DOHH2 (cell line): Measurements from ENCODE around the gene ZNF319.

Experiments used
- H3F3A ChIP-seq: fragments of 200-600 bp; sonication (generic), shearing (Covaris generic); 2 replicates; pipeline ENCODE4 v1.6.0; 2016; ENCODE audit warnings: antibody characterized with exemption, mild to moderate bottlenecking; ENCODE audit not compliant: control insufficient read depth, insufficient read depth
- H3K27ac ChIP-seq: fragments of 200-600 bp; sonication (generic); 2 replicates; pipeline ENCODE4 v1.5.1; 2014; ENCODE audit warnings: low read depth, mild to moderate bottlenecking, low read length, moderate library complexity
- H3K27me3 ChIP-seq: fragments of 200-600 bp; sonication (generic); 2 replicates; pipeline ENCODE4 v1.6.1; 2014; ENCODE audit warnings: mild to moderate bottlenecking, low read length, mixed read lengths; ENCODE audit not compliant: control insufficient read depth
- H3K36me3 ChIP-seq: fragments of 200-600 bp; sonication (generic); 2 replicates; pipeline ENCODE4 v1.6.1; 2014; ENCODE audit warnings: mild to moderate bottlenecking, low read length, moderate library complexity, mixed read lengths; ENCODE audit not compliant: control insufficient read depth
- H3K4me1 ChIP-seq: fragments of 200-600 bp; sonication (generic); 2 replicates; pipeline ENCODE4 v1.6.1; 2014; ENCODE audit warnings: mild to moderate bottlenecking, low read length, mixed read lengths; ENCODE audit not compliant: control insufficient read depth
- H3K4me2 ChIP-seq: fragments of 200-600 bp; sonication (generic); 2 replicates; pipeline ENCODE4 v1.6.0; 2014; ENCODE audit warnings: mild to moderate bottlenecking, low read length, moderate library complexity
- H3K4me3 ChIP-seq: fragments of 200-600 bp; sonication (generic); 2 replicates; pipeline ENCODE4 v1.5.1; 2014; ENCODE audit warnings: mild to moderate bottlenecking, low read length, mixed read lengths
- H3K79me2 ChIP-seq: fragments of 200-600 bp; sonication (generic); 2 replicates; pipeline ENCODE4 v1.6.1; 2014; ENCODE audit warnings: mild to moderate bottlenecking, low read length, mixed read lengths; ENCODE audit not compliant: control insufficient read depth
- H3K9me2 ChIP-seq: fragments of 200-600 bp; sonication (generic); replicated peaks from 2 replicates; pipeline ENCODE4 v1.6.1; 2014; ENCODE audit warnings: mild to moderate bottlenecking, low read length, mixed read lengths; ENCODE audit not compliant: control insufficient read depth
- H3K9me3 ChIP-seq: fragments of 200-600 bp; sonication (generic); 2 replicates; pipeline ENCODE4 v1.6.1; 2014; ENCODE audit warnings: antibody characterized with exemption, low read length, mixed read lengths; ENCODE audit not compliant: control insufficient read depth, insufficient read depth
- H4K20me1 ChIP-seq: fragments of 200-600 bp; sonication (generic); 2 replicates; pipeline ENCODE4 v1.6.0; 2014; ENCODE audit warnings: low read depth, mild to moderate bottlenecking, antibody characterized with exemption, low read length, moderate library complexity; ENCODE audit not compliant: control insufficient read depth, insufficient read depth
- EZH2phosphoT487 ChIP-seq: fragments of 200-600 bp; sonication (generic); IDR thresholded peaks from 2 replicates; pipeline ENCODE4 v1.6.1; 2017; ENCODE audit warnings: borderline replicate concordance, mild to moderate bottlenecking, antibody characterized with exemption, low read length, moderate library complexity, mixed read lengths
- TF ChIP-seq, protein P1 (sequence below): fragments of 200-600 bp; sonication (generic); IDR thresholded peaks from one replicate; pipeline ENCODE4 v1.5.1; 2014; ENCODE audit warnings: antibody characterized with exemption, mild to moderate bottlenecking, low read depth, low read length; ENCODE audit not compliant: poor library complexity, severe bottlenecking

The ZNF319 gene

DNA sequence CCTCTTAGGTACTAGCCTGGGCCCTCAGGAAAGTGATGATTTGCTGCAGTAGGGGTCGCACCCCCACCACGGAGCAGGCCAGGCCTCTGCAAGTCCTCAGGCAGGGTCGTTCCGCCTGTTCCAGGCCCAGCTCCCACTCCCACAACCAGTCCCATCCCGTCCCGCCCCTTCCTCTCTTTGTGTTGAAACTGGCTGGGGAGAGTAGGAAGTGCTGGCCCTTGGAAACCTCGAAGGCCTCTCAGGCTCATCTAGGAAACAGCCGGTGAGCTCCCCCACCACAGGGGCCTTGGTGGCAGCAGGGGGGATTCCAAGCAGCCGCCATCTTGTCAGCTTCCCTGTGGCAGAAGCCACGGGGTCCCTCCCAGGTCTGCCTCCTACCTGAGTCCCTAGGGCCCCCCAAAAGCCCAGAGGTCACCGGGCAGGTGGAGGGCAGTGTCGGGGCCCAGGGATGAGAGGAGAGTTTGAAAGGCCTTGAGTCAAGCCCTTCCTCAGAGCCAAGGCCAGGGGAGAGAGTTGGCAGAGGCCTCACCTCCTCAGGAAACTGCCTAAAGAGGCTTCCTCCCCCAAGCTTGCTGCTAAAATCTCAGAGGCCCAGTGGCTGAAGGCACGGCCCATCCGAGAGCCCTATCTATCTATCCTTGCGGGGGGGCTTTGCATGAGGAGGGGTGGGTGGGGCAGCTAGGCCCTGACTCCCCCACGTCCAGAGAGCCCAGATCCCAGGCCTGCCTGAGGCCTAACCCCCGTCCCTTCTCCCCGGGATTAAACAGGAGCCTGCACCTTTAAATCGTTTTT lies 47.3 kb upstream of the ZNF319 start:
- no peaks in the 10 kb centered on the region for H3K27me3 ChIP-seq
- H3K4me3 ChIP-seq = no peak overlapping the region
- no peaks in the 10 kb centered on the region for H3K4me1 ChIP-seq
- no peaks in the 10 kb centered on the region for H3K9me3 ChIP-seq
- H3K79me2 ChIP-seq = no peaks in the 10 kb centered on the region
- H3K36me3 ChIP-seq = no peaks in the 10 kb centered on the region
- no peaks in the 10 kb centered on the region for H3K9me2 ChIP-seq
- H3F3A ChIP-seq = no peaks in the 10 kb centered on the region
- no peaks in the 10 kb centered on the region for H4K20me1 ChIP-seq
- TF ChIP-seq, protein P1, sequence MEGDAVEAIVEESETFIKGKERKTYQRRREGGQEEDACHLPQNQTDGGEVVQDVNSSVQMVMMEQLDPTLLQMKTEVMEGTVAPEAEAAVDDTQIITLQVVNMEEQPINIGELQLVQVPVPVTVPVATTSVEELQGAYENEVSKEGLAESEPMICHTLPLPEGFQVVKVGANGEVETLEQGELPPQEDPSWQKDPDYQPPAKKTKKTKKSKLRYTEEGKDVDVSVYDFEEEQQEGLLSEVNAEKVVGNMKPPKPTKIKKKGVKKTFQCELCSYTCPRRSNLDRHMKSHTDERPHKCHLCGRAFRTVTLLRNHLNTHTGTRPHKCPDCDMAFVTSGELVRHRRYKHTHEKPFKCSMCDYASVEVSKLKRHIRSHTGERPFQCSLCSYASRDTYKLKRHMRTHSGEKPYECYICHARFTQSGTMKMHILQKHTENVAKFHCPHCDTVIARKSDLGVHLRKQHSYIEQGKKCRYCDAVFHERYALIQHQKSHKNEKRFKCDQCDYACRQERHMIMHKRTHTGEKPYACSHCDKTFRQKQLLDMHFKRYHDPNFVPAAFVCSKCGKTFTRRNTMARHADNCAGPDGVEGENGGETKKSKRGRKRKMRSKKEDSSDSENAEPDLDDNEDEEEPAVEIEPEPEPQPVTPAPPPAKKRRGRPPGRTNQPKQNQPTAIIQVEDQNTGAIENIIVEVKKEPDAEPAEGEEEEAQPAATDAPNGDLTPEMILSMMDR = no peak
- TF ChIP-seq EZH2phosphoT487 = no peak
- H3K27ac ChIP-seq = no peak overlapping the region
- H3K4me2 ChIP-seq = no peak overlapping the region

DNA sequence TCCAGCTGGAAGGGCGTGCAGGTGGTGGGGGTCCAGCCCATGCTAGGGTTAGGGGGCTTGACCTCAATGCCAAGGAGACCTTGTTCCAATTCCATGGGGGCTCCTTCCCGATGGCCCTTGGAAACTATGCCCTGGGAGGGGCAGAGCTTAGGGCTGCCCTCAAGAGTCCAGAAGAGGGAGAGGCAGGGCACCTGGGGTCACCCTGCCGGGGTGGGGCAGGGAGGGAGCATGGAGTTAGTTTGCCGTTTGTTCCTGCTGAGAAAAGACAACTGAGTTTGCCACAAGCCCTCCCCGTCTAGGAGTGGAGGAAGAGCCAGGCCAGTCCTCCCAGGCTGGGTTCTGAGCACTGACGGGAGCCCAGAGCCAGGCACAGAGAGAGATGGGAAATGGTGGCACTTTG lies 46.5 kb upstream of the ZNF319 start:
- Histone ChIP-seq H3K4me1 (no peaks in the 10 kb centered on the region), H4K20me1 (no peaks in the 10 kb centered on the region), H3K27me3 (no peaks in the 10 kb centered on the region), H3K79me2 (no peaks in the 10 kb centered on the region), H3K4me3 (no peak overlapping the region), H3K4me2 (no peak overlapping the region), H3K9me3 (no peaks in the 10 kb centered on the region), H3K9me2 (no peaks in the 10 kb centered on the region), H3K36me3 (no peaks in the 10 kb centered on the region), H3K27ac (no peak overlapping the region), H3F3A (no peaks in the 10 kb centered on the region)
- TF ChIP-seq, protein P1 = no peak
- no peak for TF ChIP-seq EZH2phosphoT487

DNA sequence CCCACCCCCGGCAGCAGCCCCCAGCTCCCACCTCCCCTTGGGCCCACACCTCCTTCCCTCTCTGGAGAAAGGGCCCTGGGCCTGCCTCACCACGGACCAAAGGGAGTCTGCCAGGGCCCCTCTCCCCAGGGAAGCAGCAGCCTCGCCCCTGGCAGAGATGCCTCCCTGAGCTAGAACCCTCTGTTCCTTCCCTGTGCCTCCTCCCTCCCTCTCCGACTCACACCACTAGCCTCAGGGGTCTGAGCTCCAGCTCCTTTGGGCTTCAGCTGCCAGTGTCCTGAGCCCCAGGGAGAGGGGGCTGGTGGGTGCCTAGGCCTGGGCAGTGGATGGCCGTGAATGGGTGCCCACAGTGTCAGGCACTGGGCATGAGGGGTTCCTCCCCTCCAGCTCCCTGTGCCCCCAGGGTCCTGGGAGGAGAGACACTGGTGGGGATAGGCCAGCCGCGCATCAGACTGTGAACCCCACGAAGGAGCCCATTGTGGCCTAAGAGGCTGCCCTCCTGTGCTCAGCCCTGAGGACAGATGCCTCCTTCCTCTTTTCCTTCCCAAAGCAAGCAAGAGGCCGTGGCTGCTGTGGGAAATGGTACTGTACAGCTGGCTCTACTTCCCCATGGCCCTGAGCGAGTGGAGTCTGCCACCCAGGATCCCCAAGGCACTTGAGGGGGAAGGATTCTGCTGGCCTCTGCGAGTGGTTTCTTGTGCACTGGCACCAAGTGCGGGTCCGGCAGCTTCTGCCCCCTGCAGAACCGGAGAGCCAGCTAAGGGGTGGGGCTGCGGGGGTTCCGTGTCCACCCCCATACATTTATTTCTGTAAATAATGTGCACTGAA lies 45.8 kb upstream of the ZNF319 start:
- Histone ChIP-seq H3F3A (no peaks in the 10 kb centered on the region), H3K27ac (no peak overlapping the region), H3K4me1 (no peaks in the 10 kb centered on the region), H3K9me3 (no peaks in the 10 kb centered on the region), H3K4me2 (no peak overlapping the region), H3K36me3 (no peaks in the 10 kb centered on the region), H3K9me2 (no peaks in the 10 kb centered on the region), H3K27me3 (no peaks in the 10 kb centered on the region), H4K20me1 (no peaks in the 10 kb centered on the region), H3K4me3 (no peak overlapping the region), H3K79me2 (no peaks in the 10 kb centered on the region)
- TF ChIP-seq EZH2phosphoT487 = no peak
- TF ChIP-seq, protein P1 = no peak
